H1 (cell line): ENCODE data around the gene DISP1. TPM values are rescaled to one million over a fixed set of nuclear protein-coding genes. Genes with fewer than 3 reads are reported as not detected.
A peak's percentile ranks its signal among the peaks of the same experiment; 100 is the strongest.

ENCODE experiments used
- CTCF ChIA-PET: fragments of 300-600 bp; sonication (Branson Sonifier 250); formaldehyde crosslinking; loops from one replicate; lab custom pipeline; 2021; ENCODE audit not compliant: partially characterized antibody; lab: Charles Lee
- POLR2A ChIA-PET: fragments of 300-600 bp; sonication (Branson Sonifier 250); formaldehyde crosslinking; loops from one replicate; lab custom pipeline; 2021; ENCODE audit warnings: inconsistent platforms; ENCODE audit not compliant: partially characterized antibody; lab: Charles Lee
- DNase-seq, 2 experiments: peaks; one replicate each; pipeline versions ENCODE4 v3.0.0 to v3.0.0-alpha.2; 2010 to 2022; ENCODE audit warnings: low spot score in 2 of 2, low read depth in 1 of 2, mixed read lengths in 1 of 2
- FAIRE-seq: peaks from 2 replicates; lab custom pipeline; 2011; peaks lifted over from hg19 to GRCh38; lab: Jason Lieb, UNC
- H2AFZ ChIP-seq: 2 replicates; pipeline ENCODE4 v1.8.1; 2012; ENCODE audit warnings: low read length, inconsistent platforms
- H2AK5ac ChIP-seq: 2 replicates; pipeline ENCODE4 v1.6.1; 2013; ENCODE audit warnings: low read depth, low read length
- H2BK120ac ChIP-seq: replicated peaks from 2 replicates; pipeline ENCODE3; 2013; ENCODE audit warnings: low read depth, low read length, inconsistent platforms
- H2BK12ac ChIP-seq: 2 replicates; pipeline ENCODE4 v1.6.1; 2013; ENCODE audit warnings: low read depth, low read length
- H2BK15ac ChIP-seq: 2 replicates; pipeline ENCODE4 v1.6.1; 2013; ENCODE audit warnings: low read length
- H2BK20ac ChIP-seq: 2 replicates; pipeline ENCODE4 v1.6.1; 2013; ENCODE audit warnings: low read length
- H2BK5ac ChIP-seq: 2 replicates; pipeline ENCODE4 v1.6.1; 2013; ENCODE audit warnings: low read depth, low read length
- H3K14ac ChIP-seq: 2 replicates; pipeline ENCODE4 v1.6.1; 2013; ENCODE audit warnings: inconsistent platforms; ENCODE audit not compliant: insufficient read length
- H3K18ac ChIP-seq: 2 replicates; pipeline ENCODE4 v1.6.1; 2013; ENCODE audit warnings: low read length; ENCODE audit errors: extremely low read depth
- H3K23ac ChIP-seq: 2 replicates; pipeline ENCODE4 v1.6.1; 2013; ENCODE audit warnings: inconsistent platforms; ENCODE audit not compliant: insufficient read length
- H3K23me2 ChIP-seq: 2 replicates; pipeline ENCODE4 v1.6.1; 2013; ENCODE audit warnings: low read depth, low read length
- H3K27ac ChIP-seq: 2 replicates; pipeline ENCODE4 v1.6.1; 2011; ENCODE audit warnings: low read depth, low read length, inconsistent platforms
- H3K27me3 ChIP-seq, 4 experiments: replicated peaks in 1 of 4; 1 replicate in 1 of 4; 2 replicates in 3 of 4; pipeline versions ENCODE4 v1.6.1 to v1.8.1; 2011 to 2013; ENCODE audit warnings: low read length in 3 of 4, mild to moderate bottlenecking in 3 of 4, inconsistent platforms in 2 of 4, mixed read lengths in 2 of 4, moderate library complexity in 1 of 4; ENCODE audit not compliant: control insufficient read depth in 3 of 4, insufficient read depth in 3 of 4; ENCODE audit errors: extremely low read depth in 1 of 4
- H3K36me3 ChIP-seq, 4 experiments: 2 replicates each; pipeline versions ENCODE4 v1.6.1 to v1.8.1; 2011 to 2013; ENCODE audit warnings: mild to moderate bottlenecking in 4 of 4, low read length in 3 of 4, moderate library complexity in 2 of 4, control low read depth in 1 of 4, inconsistent platforms in 1 of 4; ENCODE audit not compliant: insufficient read depth in 4 of 4, control insufficient read depth in 2 of 4
- H3K4ac ChIP-seq: replicated peaks from 2 replicates; pipeline ENCODE3; 2013; ENCODE audit warnings: low read length, low read depth, mixed read lengths, inconsistent platforms; ENCODE audit not compliant: insufficient read length
- H3K4me1 ChIP-seq, 4 experiments: replicated peaks in 1 of 4; 1 replicate in 1 of 4; 2 replicates in 3 of 4; pipeline versions ENCODE4 v1.6.1 to v1.8.1; 2011 to 2013; ENCODE audit warnings: low read length in 3 of 4, inconsistent platforms in 2 of 4, mixed read lengths in 1 of 4; ENCODE audit not compliant: insufficient read depth in 4 of 4, control insufficient read depth in 3 of 4
- H3K4me2 ChIP-seq, 2 experiments: 2 replicates each; pipeline versions ENCODE4 v1.6.1 to v1.8.1; 2011 to 2013; ENCODE audit warnings: low read depth in 2 of 2, low read length in 2 of 2, control low read depth in 1 of 2, inconsistent platforms in 1 of 2, mild to moderate bottlenecking in 1 of 2; ENCODE audit not compliant: insufficient read depth in 1 of 2
- H3K4me3 ChIP-seq, 4 experiments: fragments of 200-600, 300-600 bp in 1 of 4; sonication (generic), shearing (Covaris generic), sonication (Bioruptor Twin) in 1 of 4; 2 replicates each; pipeline versions ENCODE4 v1.5.1 to v1.8.1; 2011 to 2016; ENCODE audit warnings: low read length in 4 of 4, low read depth in 3 of 4, control low read depth in 2 of 4, inconsistent platforms in 2 of 4, mild to moderate bottlenecking in 2 of 4, mixed read lengths in 1 of 4, moderate library complexity in 1 of 4; ENCODE audit not compliant: insufficient read depth in 2 of 4; ENCODE audit errors: extremely low read depth in 1 of 4
- H3K56ac ChIP-seq: replicated peaks from 2 replicates; pipeline ENCODE3; 2013; ENCODE audit warnings: low read depth, mild to moderate bottlenecking, mixed read lengths, low read length, inconsistent platforms; ENCODE audit not compliant: insufficient read length
- H3K79me1 ChIP-seq: 2 replicates; pipeline ENCODE4 v1.6.1; 2013; ENCODE audit warnings: low read depth, low read length, control low read depth
- H3K79me2 ChIP-seq, 2 experiments: 2 replicates each; pipeline versions ENCODE4 v1.6.1 to v1.8.1; 2012 to 2013; ENCODE audit warnings: low read length in 2 of 2, mild to moderate bottlenecking in 2 of 2, inconsistent platforms in 1 of 2; ENCODE audit not compliant: insufficient read depth in 2 of 2, control insufficient read depth in 1 of 2
- H3K9ac ChIP-seq, 4 experiments: replicated peaks in 1 of 4; 1 replicate in 1 of 4; 2 replicates in 3 of 4; pipeline versions ENCODE4 v1.6.1 to v1.8.1; 2011 to 2013; ENCODE audit warnings: low read depth in 3 of 4, low read length in 3 of 4, control low read depth in 2 of 4, mild to moderate bottlenecking in 2 of 4, moderate library complexity in 2 of 4, inconsistent platforms in 1 of 4; ENCODE audit errors: extremely low read depth in 1 of 4
- H3K9me3 ChIP-seq, 2 experiments: 2 replicates each; pipeline versions ENCODE4 v1.6.1 to v1.8.1; 2012 to 2013; ENCODE audit warnings: mild to moderate bottlenecking in 2 of 2, moderate library complexity in 2 of 2, control low read depth in 1 of 2, inconsistent platforms in 1 of 2, low read depth in 1 of 2, low read length in 1 of 2, mixed read lengths in 1 of 2; ENCODE audit not compliant: insufficient read depth in 2 of 2
- H4K20me1 ChIP-seq, 2 experiments: replicated peaks in 1 of 2; 2 replicates each; pipeline versions ENCODE3 to v1.8.1; 2011 to 2013; ENCODE audit warnings: inconsistent platforms in 2 of 2, low read length in 2 of 2, mild to moderate bottlenecking in 1 of 2; ENCODE audit not compliant: insufficient read depth in 2 of 2, control insufficient read depth in 1 of 2
- H4K5ac ChIP-seq: 2 replicates; pipeline ENCODE4 v1.6.1; 2013; ENCODE audit warnings: low read length, low read depth, mixed read lengths, inconsistent platforms; ENCODE audit not compliant: insufficient read length
- H4K8ac ChIP-seq: 2 replicates; pipeline ENCODE4 v1.8.0; 2013; ENCODE audit warnings: mild to moderate bottlenecking, moderate library complexity, low read length, inconsistent platforms; ENCODE audit not compliant: insufficient read depth; ENCODE audit errors: extremely low read depth
- H4K91ac ChIP-seq: replicated peaks from 2 replicates; pipeline ENCODE3; 2013; ENCODE audit warnings: low read length, mixed read lengths, inconsistent platforms; ENCODE audit not compliant: insufficient read length
- ATF2 ChIP-seq: IDR thresholded peaks from 2 replicates; pipeline ENCODE4 v1.6.1; 2012; ENCODE audit warnings: low read length, inconsistent platforms
- CBX8 ChIP-seq: fragments of 300-800, 300-1000 bp; sonication (generic); IDR thresholded peaks from 2 replicates; pipeline ENCODE4 v1.7.1; 2016; ENCODE audit warnings: low read depth, low read length, borderline replicate concordance
- CHD1 ChIP-seq: IDR thresholded peaks from 2 replicates; pipeline ENCODE4 v1.6.1; 2012; ENCODE audit warnings: low read depth, low read length, improper control_type of control experiment
- GTF2F1 ChIP-seq: IDR thresholded peaks from 2 replicates; pipeline ENCODE4 v1.6.1; 2012; ENCODE audit warnings: low read depth, low read length, improper control_type of control experiment, borderline replicate concordance
- KDM4A ChIP-seq: IDR thresholded peaks from one replicate; pipeline ENCODE4 v1.7.1; 2012; ENCODE audit warnings: low read depth, mild to moderate bottlenecking, moderate library complexity, low read length, inconsistent platforms; ENCODE audit not compliant: severe bottlenecking
- MAFK ChIP-seq: IDR thresholded peaks from 2 replicates; pipeline ENCODE4 v1.6.1; 2012; ENCODE audit warnings: low read depth, mild to moderate bottlenecking, improper control_type of control experiment, low read length
- RBBP5 ChIP-seq: IDR thresholded peaks from 2 replicates; pipeline ENCODE4 v1.7.1; 2012; ENCODE audit warnings: low read depth, mild to moderate bottlenecking, inconsistent platforms, low read length, moderate library complexity, borderline replicate concordance
- SIX5 ChIP-seq: IDR thresholded peaks from 2 replicates; pipeline ENCODE4 v1.6.1; 2011; ENCODE audit warnings: mild to moderate bottlenecking, low read depth, low read length
- SP4 ChIP-seq: IDR thresholded peaks from 2 replicates; pipeline ENCODE4 v1.6.1; 2012; ENCODE audit warnings: low read length, inconsistent platforms
- TBP ChIP-seq: IDR thresholded peaks from 2 replicates; pipeline ENCODE4 v1.6.1; 2011; ENCODE audit warnings: low read depth, low read length, improper control_type of control experiment
- USF2 ChIP-seq: IDR thresholded peaks from 2 replicates; pipeline ENCODE4 v1.6.1; 2011; ENCODE audit warnings: low read length, improper control_type of control experiment
- WGBS, 2 experiments: shearing (Covaris generic) in 1 of 2; methylation state at CpG; one replicate each; pipeline versions ENCODE4 v1.1.6 to v1.1.7; 2013 to 2015; ENCODE audit warnings: low lambda C conversion rate in 2 of 2, mixed read lengths in 2 of 2, inconsistent platforms in 1 of 2, low coverage in 1 of 2, missing lambda C conversion rate in 1 of 2; ENCODE audit not compliant: insufficient replicate concordance in 2 of 2, insufficient coverage in 1 of 2, insufficient read length in 1 of 2; ENCODE audit errors: extremely low coverage in 1 of 2, missing lambda C conversion rate in 1 of 2; 5-methylcytosine and 5-hydroxymethylcytosine counted together
- polyA plus RNA-seq, 7 experiments: library from polyadenylated mRNA; depleted of rRNA in 3 of 7; stranded (reverse) in 5 of 7; unstranded in 2 of 7; fragments of >200 nt in 5 of 7; fragments of 200-250 nt in 2 of 7; gene quantifications; 1 replicate in 5 of 7; 2 replicates in 1 of 7; 4 replicates in 1 of 7; pipeline versions ENCODE4 v1.2.1 to v1.2.3, GENCODE V29; 2011 to 2013; ENCODE audit warnings: missing spikeins in 2 of 7, mixed read lengths in 2 of 7
- total RNA-seq: library from RNA; stranded (reverse); fragmentation: NEBNext Ultra II Directional; extraction: Animal tissue kit (Norgen Biotek cat#: 25700); gene quantifications from 2 replicates; pipeline ENCODE4 v1.2.1, GENCODE V29; 2021

Gene DISP1
- total and polyA plus RNA-seq, 2 of the 8 experiments (the other 6 are each of a cell fraction or from before 2014, with no cell fraction given), result 4.1 to 6.1 TPM

DNA sequence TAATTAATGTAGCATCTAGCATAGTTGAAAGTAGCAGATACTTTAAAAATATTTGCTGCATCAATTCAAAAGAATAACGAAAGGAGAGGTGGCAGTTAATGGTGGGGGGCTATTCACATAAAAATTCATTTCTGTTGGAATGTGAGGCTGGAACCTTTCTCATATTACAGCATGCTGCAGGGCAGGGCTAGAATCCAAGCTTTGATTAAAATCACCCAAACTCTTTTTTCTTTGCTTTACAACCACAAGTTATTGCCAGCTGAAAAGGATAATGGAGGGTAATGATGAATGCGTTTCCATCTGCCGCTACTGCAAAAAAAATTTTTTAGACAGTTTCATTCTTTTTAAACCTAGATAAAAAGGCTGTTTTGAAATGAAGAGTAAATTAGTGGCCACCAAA, 9.8 kb downstream of the DISP1 start:
- Histone ChIP-seq H2BK120ac (no peak overlapping the region), H2BK15ac (no peak overlapping the region), H3K4me1 (peaks cover 0 to 4% (median 2%) of the 10 kb centered on the region in 4 experiments; a peak in 3 of 7 replicates), H4K91ac (no peak overlapping the region), H2BK5ac (no peak overlapping the region), H2BK12ac (no peak overlapping the region), H3K23me2 (no peaks in the 10 kb centered on the region), H3K9me3 (no peaks in the 10 kb centered on the region), H3K56ac (no peak overlapping the region), H3K79me1 (no peaks in the 10 kb centered on the region; the same call in 1 of the 2 replicates), H3K79me2 (peaks cover 0 to 48% of the 10 kb centered on the region in 2 experiments; a peak in 3 of 4 replicates), H3K4ac (no peak overlapping the region), H3K36me3 (no peaks in the 10 kb centered on the region), H3K23ac (no peak overlapping the region), H2AFZ (no peak overlapping the region), H2AK5ac (no peak overlapping the region), H3K18ac (peak overlapping the region; percentile 32), H3K27ac (no peak overlapping the region), H3K4me3 (peak overlapping the region in 1 of 4 experiments; percentile 19; a peak in 1 of 8 replicates), H4K20me1 (no peaks in the 10 kb centered on the region), H2BK20ac (no peak overlapping the region), H3K27me3 (no peaks in the 10 kb centered on the region), H3K9ac (no peak overlapping the region), H3K4me2 (no peak overlapping the region; a peak in 1 of 4 replicates), H4K5ac (no peak overlapping the region), H4K8ac (no peak overlapping the region), H3K14ac (no peak overlapping the region)
- 76% methylated on average over 3 of the region's 3 CpGs; no CpG with 5 or more reads in 1 of the 2 experiments for WGBS, 2 experiments
- no peak for TF ChIP-seq SP4
- no peak for TF ChIP-seq USF2
- no peak for TF ChIP-seq TBP
- no peak for TF ChIP-seq SIX5
- TF ChIP-seq CBX8, result no peak
- TF ChIP-seq GTF2F1, result no peak
- TF ChIP-seq MAFK, result no peak
- no peak for TF ChIP-seq CHD1
- no peak for TF ChIP-seq KDM4A
- TF ChIP-seq ATF2, result no peak
- TF ChIP-seq RBBP5, result no peak
- FAIRE-seq (peak; percentile 60), DNase-seq (no peak)
- POLR2A ChIA-PET, result interaction anchor here (0.7 to 1.3 kb wide), 3 partner anchors 11 to 221 kb away, joined by 3 to 4 read pairs (median 3); no protein-coding TSS in a partner anchor
- CTCF ChIA-PET, result interaction anchor here (1.0 kb wide), 1 partner anchor 293 kb away, joined by 3 read pairs; no protein-coding TSS in a partner anchor
